ENCODE results near the gene C11orf71.

Gene C11orf71

GRCh38 chr11:114399490-114400215 is 658 bp downstream of the C11orf71 start:
- DNase-seq (ENCODE audit: low spot score): no peak

GRCh38 chr11:114398303-114398920 is 1.9 kb downstream of the C11orf71 start:
- no peak for DNase-seq (ENCODE audit: low spot score)

GRCh38 chr11:114397349-114397982 is 2.8 kb downstream of the C11orf71 start:
- no peak for DNase-seq (ENCODE audit: low spot score)

GRCh38 chr11:114396916-114397315 is 3.4 kb downstream of the C11orf71 start:
- DNase-seq (ENCODE audit: low spot score): no peak

GRCh38 chr11:114395736-114396135 is 4.6 kb downstream of the C11orf71 start:
- DNase-seq (ENCODE audit: low spot score): no peak

GRCh38 chr11:114392735-114393667 is 7.3 kb downstream of the C11orf71 start:
- DNase-seq (ENCODE audit: low spot score): no peak

GRCh38 chr11:114386545-114386944 is 13.8 kb downstream of the C11orf71 start:
- peak; percentile 45 for DNase-seq (ENCODE audit: low spot score)

- no peak for DNase-seq (ENCODE audit: low spot score)
Measured at GRCh38 chr11:114386131-114386530, 14.2 kb downstream of the C11orf71 start.

- no peak for DNase-seq (ENCODE audit: low spot score)
Measured at GRCh38 chr11:114384487-114384886, 15.8 kb downstream of the C11orf71 start.

- no peak for DNase-seq (ENCODE audit: low spot score)
Measured at GRCh38 chr11:114382509-114382908, 17.8 kb downstream of the C11orf71 start.

GRCh38 chr11:114379394-114380069 is 20.8 kb downstream of the C11orf71 start:
- DNase-seq (ENCODE audit: low spot score): no peak

- DNase-seq (ENCODE audit: low spot score): peak; percentile 94
Measured at GRCh38 chr11:114377612-114378267, 22.6 kb downstream of the C11orf71 start.

GRCh38 chr11:114375052-114375451 is 25.3 kb downstream of the C11orf71 start:
- no peak for DNase-seq (ENCODE audit: low spot score)

GRCh38 chr11:114368918-114369680 is 31.2 kb downstream of the C11orf71 start:
- DNase-seq (ENCODE audit: low spot score): no peak

GRCh38 chr11:114367244-114367957 is 32.9 kb downstream of the C11orf71 start:
- DNase-seq (ENCODE audit: low spot score): no peak

- DNase-seq (ENCODE audit: low spot score): peak; percentile 81
Measured at GRCh38 chr11:114366331-114367243, 33.7 kb downstream of the C11orf71 start.

- no peak for DNase-seq (ENCODE audit: low spot score)
Measured at GRCh38 chr11:114362958-114363357, 37.4 kb downstream of the C11orf71 start.

GRCh38 chr11:114362326-114362725 is 38.0 kb downstream of the C11orf71 start:
- DNase-seq (ENCODE audit: low spot score): no peak
